Natural killer cell (primary cell): ENCODE measurements around the gene MAP3K14. TPM values are rescaled to one million over a fixed set of nuclear protein-coding genes. Genes with fewer than 3 reads are reported as not detected.

ENCODE experiments used
- ATAC-seq, 3 donors: fragments of 150-1000 bp in 2 of 3; fragments of 200-7000 bp in 1 of 3; cut with Tn5 transposase; 1 replicate in 1 of 3; 2 replicates in 2 of 3; pipeline ENCODE4 v1.10.0; 2021; ENCODE audit warnings: mild to moderate bottlenecking in 2 of 3, moderate library complexity in 2 of 3
- DNase-seq, 2 donors: peaks; one replicate each; pipeline versions ENCODE4 v3.0.0 to v3.0.0-alpha.2; 2013 to 2021; ENCODE audit warnings: mixed read lengths in 1 of 2
- H3K27ac ChIP-seq: one replicate; pipeline ENCODE4 v1.5.1; 2013; ENCODE audit warnings: mild to moderate bottlenecking, low read length
- H3K27me3 ChIP-seq: one replicate; pipeline ENCODE4 v1.6.1; 2013; ENCODE audit warnings: low read length; ENCODE audit not compliant: control insufficient read depth, insufficient read depth
- H3K36me3 ChIP-seq: one replicate; pipeline ENCODE4 v1.6.1; 2013; ENCODE audit warnings: low read length; ENCODE audit not compliant: control insufficient read depth, insufficient read depth
- H3K4me1 ChIP-seq: one replicate; pipeline ENCODE4 v1.6.1; 2013; ENCODE audit warnings: low read length; ENCODE audit not compliant: control insufficient read depth, insufficient read depth
- H3K4me3 ChIP-seq: one replicate; pipeline ENCODE4 v1.5.1; 2013; ENCODE audit warnings: low read length
- H3K9me3 ChIP-seq: one replicate; pipeline ENCODE4 v1.6.1; 2013; ENCODE audit warnings: low read length; ENCODE audit not compliant: control insufficient read depth, insufficient read depth
- H3K27ac Mint-ChIP-seq, 2 donors: one replicate each; pipeline ENCODE4 v1.8.0; 2022; ENCODE audit warnings: mild to moderate bottlenecking in 2 of 2, mixed read lengths in 2 of 2, moderate library complexity in 1 of 2
- H3K27me3 Mint-ChIP-seq, 2 donors: one replicate each; pipeline ENCODE4 v1.8.0; 2022; ENCODE audit warnings: low read depth in 2 of 2, mixed read lengths in 2 of 2
- H3K36me3 Mint-ChIP-seq: one replicate; pipeline ENCODE4 v1.8.0; 2022; ENCODE audit warnings: mixed read lengths
- H3K4me1 Mint-ChIP-seq, 2 donors: one replicate each; pipeline ENCODE4 v1.8.0; 2022; ENCODE audit warnings: mixed read lengths in 2 of 2
- H3K4me3 Mint-ChIP-seq: one replicate; pipeline ENCODE4 v1.8.0; 2022; ENCODE audit warnings: mild to moderate bottlenecking, moderate library complexity, mixed read lengths
- H3K9me3 Mint-ChIP-seq, 2 donors: one replicate each; pipeline ENCODE4 v1.8.0; 2022; ENCODE audit warnings: mixed read lengths in 2 of 2
- whole genome bisulfite sequencing: methylation state at CpG from one replicate; pipeline ENCODE4 v1.1.7; 2013; ENCODE audit warnings: missing lambda C conversion rate; ENCODE audit not compliant: insufficient coverage; 5-methylcytosine and 5-hydroxymethylcytosine counted together
- intact Hi-C: fragments of 100-400 bp; cut with micrococcal nuclease; formaldehyde crosslinking; loops from one replicate; pipeline ENCODE4 v1.14.2; 2022
- total RNA-seq, 4 donors: library from RNA; stranded (reverse); fragments of 120-200 nt in 1 of 4; gene quantifications; one replicate each; pipeline versions ENCODE4 v1.2.3 to v1.2.4, GENCODE V29; 2013 to 2022
- TF ChIP-seq, protein P1 (sequence below): fragments of 200-600 bp; IDR thresholded peaks from one replicate; pipeline ENCODE4 v1.8.0; 2022; ENCODE audit warnings: antibody characterized with exemption

Gene MAP3K14
- total RNA-seq, 3 donors from 2014 or later (not counting 1 experiment from before 2014, with no cell fraction given) = 28.0 to 31.9 (median 31.6) TPM

DNA sequence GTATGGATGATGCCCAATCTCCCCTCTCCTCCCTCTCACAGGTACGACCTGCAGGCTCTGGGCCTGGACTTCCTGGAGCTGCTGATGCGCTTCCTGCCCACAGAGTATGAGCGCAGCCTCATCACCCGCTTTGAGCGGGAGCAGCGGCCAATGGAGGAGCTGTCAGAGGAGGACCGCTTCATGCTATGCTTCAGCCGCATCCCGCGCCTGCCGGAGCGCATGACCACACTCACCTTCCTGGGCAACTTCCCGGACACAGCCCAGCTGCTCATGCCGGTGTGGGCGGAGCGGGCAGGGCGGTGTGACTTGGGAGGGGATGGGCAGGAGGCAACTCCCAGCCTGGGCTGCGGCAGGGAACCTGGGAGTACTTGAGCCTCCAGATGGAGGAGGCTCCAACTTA is 73.1 kb downstream of the MAP3K14 start:
- intact Hi-C loops = no loop called here
- H3K9me3 Mint-ChIP-seq = no peaks in the 10 kb centered on the region
- WGBS = 95% methylated on average over 18 of the region's 18 CpGs
- H3K27ac Mint-ChIP-seq = no peak overlapping the region
- Histone ChIP-seq H3K4me1 (peaks cover 31% of the 10 kb centered on the region), H3K4me3 (no peak overlapping the region), H3K9me3 (no peaks in the 10 kb centered on the region), H3K27me3 (no peaks in the 10 kb centered on the region), H3K27ac (no peak overlapping the region), H3K36me3 (peaks cover 75% of the 10 kb centered on the region)
- H3K4me1 Mint-ChIP-seq = peaks cover 30 to 61% of the 10 kb centered on the region in 2 donors
- TF ChIP-seq, protein P1, sequence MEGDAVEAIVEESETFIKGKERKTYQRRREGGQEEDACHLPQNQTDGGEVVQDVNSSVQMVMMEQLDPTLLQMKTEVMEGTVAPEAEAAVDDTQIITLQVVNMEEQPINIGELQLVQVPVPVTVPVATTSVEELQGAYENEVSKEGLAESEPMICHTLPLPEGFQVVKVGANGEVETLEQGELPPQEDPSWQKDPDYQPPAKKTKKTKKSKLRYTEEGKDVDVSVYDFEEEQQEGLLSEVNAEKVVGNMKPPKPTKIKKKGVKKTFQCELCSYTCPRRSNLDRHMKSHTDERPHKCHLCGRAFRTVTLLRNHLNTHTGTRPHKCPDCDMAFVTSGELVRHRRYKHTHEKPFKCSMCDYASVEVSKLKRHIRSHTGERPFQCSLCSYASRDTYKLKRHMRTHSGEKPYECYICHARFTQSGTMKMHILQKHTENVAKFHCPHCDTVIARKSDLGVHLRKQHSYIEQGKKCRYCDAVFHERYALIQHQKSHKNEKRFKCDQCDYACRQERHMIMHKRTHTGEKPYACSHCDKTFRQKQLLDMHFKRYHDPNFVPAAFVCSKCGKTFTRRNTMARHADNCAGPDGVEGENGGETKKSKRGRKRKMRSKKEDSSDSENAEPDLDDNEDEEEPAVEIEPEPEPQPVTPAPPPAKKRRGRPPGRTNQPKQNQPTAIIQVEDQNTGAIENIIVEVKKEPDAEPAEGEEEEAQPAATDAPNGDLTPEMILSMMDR = no peak
- no peaks in the 10 kb centered on the region for H3K36me3 Mint-ChIP-seq
- H3K27me3 Mint-ChIP-seq = no peaks in the 10 kb centered on the region
- DNase-seq (no peak), ATAC-seq (no peak)
- H3K4me3 Mint-ChIP-seq = no peak overlapping the region

DNA sequence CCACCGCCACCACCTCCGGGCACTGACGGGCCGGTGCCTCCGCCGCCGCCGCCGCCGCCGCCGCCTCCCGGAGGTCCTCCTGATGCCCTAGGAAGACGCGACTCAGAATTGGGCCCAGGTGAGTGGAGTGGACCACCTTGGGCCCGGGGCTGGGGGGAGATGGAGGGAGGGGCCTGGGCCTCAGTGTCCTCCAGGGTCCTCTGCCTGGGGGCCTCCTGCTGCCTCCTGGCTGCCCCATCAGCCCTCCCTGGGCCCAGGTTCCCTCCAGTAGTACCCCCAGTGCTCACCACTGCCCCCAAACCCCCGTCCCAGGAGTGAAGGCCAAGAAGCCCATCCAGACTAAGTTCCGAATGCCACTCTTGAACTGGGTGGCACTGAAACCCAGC is 74.8 kb downstream of the MAP3K14 start:
- H3K27ac ChIP-seq = no peak overlapping the region
- WGBS = 98% methylated on average over 18 of the region's 18 CpGs
- no peaks in the 10 kb centered on the region for H3K27me3 ChIP-seq
- H3K4me3 ChIP-seq = no peak overlapping the region
- H3K4me1 ChIP-seq = peaks cover 15% of the 10 kb centered on the region
- peaks cover 92% of the 10 kb centered on the region for H3K36me3 ChIP-seq
- peak overlapping the region in 1 of 2 donors; percentile 80 for H3K27ac Mint-ChIP-seq
- no peak overlapping the region for H3K4me3 Mint-ChIP-seq
- peaks cover 33 to 61% of the 10 kb centered on the region in 2 donors for H3K4me1 Mint-ChIP-seq
- TF ChIP-seq, protein P1 = no peak
- H3K27me3 Mint-ChIP-seq = no peaks in the 10 kb centered on the region
- H3K9me3 ChIP-seq = no peaks in the 10 kb centered on the region
- H3K9me3 Mint-ChIP-seq = no peaks in the 10 kb centered on the region
- ATAC-seq (peak in 1 of 3 donors; percentile 2), DNase-seq (no peak)
- peaks cover 10% of the 10 kb centered on the region for H3K36me3 Mint-ChIP-seq
- intact Hi-C loops = no loop called here

DNA sequence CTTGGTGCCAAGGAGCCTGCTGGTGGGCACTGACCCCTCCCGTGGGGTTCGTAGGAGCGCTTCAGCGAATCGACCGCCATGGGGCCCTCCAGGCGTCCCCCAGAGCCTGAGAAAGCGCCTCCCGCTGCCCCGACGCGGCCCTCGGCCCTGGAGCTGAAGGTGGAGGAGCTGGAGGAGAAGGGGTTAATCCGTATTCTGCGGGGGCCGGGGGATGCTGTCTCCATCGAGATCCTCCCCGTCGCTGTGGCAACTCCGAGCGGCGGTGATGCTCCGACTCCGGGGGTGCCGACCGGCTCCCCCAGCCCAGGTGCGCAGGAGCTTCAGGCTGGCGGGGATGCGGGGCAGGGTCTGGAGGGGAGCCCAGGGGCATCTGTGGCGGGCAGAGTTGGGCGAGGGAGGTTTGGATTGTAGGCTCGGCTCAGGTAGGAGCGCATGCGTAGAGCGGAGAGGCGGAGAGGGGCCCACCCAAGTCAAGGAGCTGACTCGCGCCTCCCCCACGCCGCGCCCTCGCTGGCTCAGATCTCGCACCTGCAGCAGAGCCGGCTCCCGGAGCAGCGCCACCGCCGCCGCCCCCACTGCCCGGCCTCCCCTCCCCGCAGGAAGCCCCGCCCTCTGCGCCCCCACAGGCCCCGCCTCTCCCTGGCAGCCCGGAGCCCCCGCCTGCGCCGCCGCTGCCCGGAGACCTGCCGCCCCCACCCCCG is 75.3 kb downstream of the MAP3K14 start:
- DNase-seq (no peak), ATAC-seq (peak in 1 of 3 donors; percentile 14)
- Histone ChIP-seq H3K9me3 (no peaks in the 10 kb centered on the region), H3K4me3 (no peak overlapping the region), H3K4me1 (peaks cover 10% of the 10 kb centered on the region), H3K27ac (no peak overlapping the region), H3K27me3 (no peaks in the 10 kb centered on the region), H3K36me3 (peaks cover 93% of the 10 kb centered on the region)
- intact Hi-C loops = no loop called here
- Mint-ChIP-seq H3K36me3 (peaks cover 10% of the 10 kb centered on the region), H3K27me3 (no peaks in the 10 kb centered on the region), H3K4me3 (no peak overlapping the region), H3K27ac (peak overlapping the region; percentile 34 to 65), H3K4me1 (peaks cover 27 to 56% of the 10 kb centered on the region in 2 donors), H3K9me3 (no peaks in the 10 kb centered on the region)
- 95% methylated on average over 60 of the region's 62 CpGs for WGBS
- TF ChIP-seq, protein P1 = no peak

DNA sequence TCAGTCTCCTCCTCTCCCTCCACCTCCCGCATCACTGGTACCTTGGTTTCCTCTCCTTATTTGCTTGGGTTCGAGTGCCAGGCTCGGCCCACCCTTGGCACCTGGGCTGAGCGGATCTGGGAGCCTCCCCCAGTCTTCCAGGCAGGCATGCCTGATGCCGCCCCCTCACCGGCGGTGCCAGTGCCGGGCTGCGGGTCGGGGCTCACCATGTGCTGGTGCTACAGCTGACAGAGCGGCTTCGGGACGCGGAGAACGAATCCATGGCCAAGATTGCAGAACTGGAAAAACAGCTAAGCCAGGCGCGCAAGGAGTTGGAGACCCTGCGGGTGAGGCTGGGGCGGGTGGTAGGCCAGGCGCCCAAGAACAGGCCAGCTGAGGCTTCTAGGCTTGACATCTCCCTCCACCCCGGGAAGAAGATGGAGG is 75.9 kb downstream of the MAP3K14 start:
- peak overlapping the region; percentile 34 to 65 for H3K27ac Mint-ChIP-seq
- peaks cover 25 to 51% of the 10 kb centered on the region in 2 donors for H3K4me1 Mint-ChIP-seq
- no peak for DNase-seq
- Histone ChIP-seq H3K4me1 (peaks cover 9% of the 10 kb centered on the region), H3K4me3 (no peak overlapping the region), H3K36me3 (peaks cover 93% of the 10 kb centered on the region), H3K27me3 (no peaks in the 10 kb centered on the region), H3K9me3 (no peaks in the 10 kb centered on the region), H3K27ac (no peak overlapping the region)
- peaks cover 10% of the 10 kb centered on the region for H3K36me3 Mint-ChIP-seq
- H3K27me3 Mint-ChIP-seq = no peaks in the 10 kb centered on the region
- intact Hi-C loops = no loop called here
- H3K4me3 Mint-ChIP-seq = no peak overlapping the region
- 98% methylated on average over 21 of the region's 21 CpGs for WGBS
- ATAC-seq = no peak
- H3K9me3 Mint-ChIP-seq = no peaks in the 10 kb centered on the region
- TF ChIP-seq, protein P1 = no peak
